Measurements from ENCODE around the gene SQOR. TPM values are rescaled to one million over a fixed set of nuclear protein-coding genes. Genes with fewer than 3 reads are reported as not detected.
A peak's percentile ranks its signal among the peaks of the same experiment; 100 is the strongest.

Gene SQOR
- total RNA-seq, 1 donor from 2014 or later = 310 TPM

- Histone ChIP-seq H3K36me3 (ENCODE audit: control insufficient read depth, insufficient read depth, low read length) (no peaks in the 10 kb centered on the region), H3K27me3 (ENCODE audit: control insufficient read depth, insufficient read depth, low read length) (peaks cover 2% of the 10 kb centered on the region), H3K4me3 (ENCODE audit: low read depth, low read length) (no peak overlapping the region)
- FAIRE-seq (no peak), DNase-seq (ENCODE audit: low read depth) (no peak)
- TF ChIP-seq, protein P1, sequence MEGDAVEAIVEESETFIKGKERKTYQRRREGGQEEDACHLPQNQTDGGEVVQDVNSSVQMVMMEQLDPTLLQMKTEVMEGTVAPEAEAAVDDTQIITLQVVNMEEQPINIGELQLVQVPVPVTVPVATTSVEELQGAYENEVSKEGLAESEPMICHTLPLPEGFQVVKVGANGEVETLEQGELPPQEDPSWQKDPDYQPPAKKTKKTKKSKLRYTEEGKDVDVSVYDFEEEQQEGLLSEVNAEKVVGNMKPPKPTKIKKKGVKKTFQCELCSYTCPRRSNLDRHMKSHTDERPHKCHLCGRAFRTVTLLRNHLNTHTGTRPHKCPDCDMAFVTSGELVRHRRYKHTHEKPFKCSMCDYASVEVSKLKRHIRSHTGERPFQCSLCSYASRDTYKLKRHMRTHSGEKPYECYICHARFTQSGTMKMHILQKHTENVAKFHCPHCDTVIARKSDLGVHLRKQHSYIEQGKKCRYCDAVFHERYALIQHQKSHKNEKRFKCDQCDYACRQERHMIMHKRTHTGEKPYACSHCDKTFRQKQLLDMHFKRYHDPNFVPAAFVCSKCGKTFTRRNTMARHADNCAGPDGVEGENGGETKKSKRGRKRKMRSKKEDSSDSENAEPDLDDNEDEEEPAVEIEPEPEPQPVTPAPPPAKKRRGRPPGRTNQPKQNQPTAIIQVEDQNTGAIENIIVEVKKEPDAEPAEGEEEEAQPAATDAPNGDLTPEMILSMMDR (IDR thresholded peaks at IDR 0.05; ENCODE audit: insufficient read depth, low read length, severe bottlenecking) = no peak
Observed at GRCh38 chr15:45720183-45720582, 85.4 kb downstream of the SQOR start.

DNA sequence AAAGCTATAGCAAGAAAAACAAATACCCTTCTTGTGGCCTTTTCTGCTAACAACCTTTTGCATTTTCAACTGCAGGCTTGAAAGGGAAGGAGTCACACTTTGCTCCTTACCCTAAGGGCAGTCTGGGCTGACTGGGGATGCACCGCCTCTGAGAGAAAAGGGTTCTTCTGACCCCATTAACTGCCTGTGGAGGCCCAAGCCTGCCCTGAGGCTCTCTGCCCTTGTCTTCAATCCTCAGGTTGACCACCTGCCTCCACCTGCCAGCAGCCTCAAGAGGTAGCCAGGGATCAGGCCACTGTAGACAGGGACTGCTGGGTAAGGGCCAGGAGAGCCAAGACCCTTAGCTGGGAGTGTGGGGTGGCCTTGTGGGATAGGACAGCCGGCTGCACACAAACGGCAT, 93.8 kb downstream of the SQOR start:
- H3K36me3 ChIP-seq (ENCODE audit: control insufficient read depth, insufficient read depth, low read length) = no peaks in the 10 kb centered on the region
- no peak for DNase-seq (ENCODE audit: low read depth)
- FAIRE-seq = no peak
- no peaks in the 10 kb centered on the region for H3K27me3 ChIP-seq (ENCODE audit: control insufficient read depth, insufficient read depth, low read length)
- TF ChIP-seq, protein P1 (IDR thresholded peaks at IDR 0.05; ENCODE audit: insufficient read depth, low read length, severe bottlenecking) = no peak
- no peak overlapping the region for H3K4me3 ChIP-seq (ENCODE audit: low read depth, low read length)

- FAIRE-seq (no peak), DNase-seq (ENCODE audit: low read depth) (peak; percentile 28)
- Histone ChIP-seq H3K4me3 (ENCODE audit: low read depth, low read length) (no peak overlapping the region), H3K27me3 (ENCODE audit: control insufficient read depth, insufficient read depth, low read length) (no peaks in the 10 kb centered on the region), H3K36me3 (ENCODE audit: control insufficient read depth, insufficient read depth, low read length) (no peaks in the 10 kb centered on the region)
- TF ChIP-seq, protein P1 (IDR thresholded peaks at IDR 0.05; ENCODE audit: insufficient read depth, low read length, severe bottlenecking) = no peak
Observed at GRCh38 chr15:45729141-45729540, 94.3 kb downstream of the SQOR start.

DNA sequence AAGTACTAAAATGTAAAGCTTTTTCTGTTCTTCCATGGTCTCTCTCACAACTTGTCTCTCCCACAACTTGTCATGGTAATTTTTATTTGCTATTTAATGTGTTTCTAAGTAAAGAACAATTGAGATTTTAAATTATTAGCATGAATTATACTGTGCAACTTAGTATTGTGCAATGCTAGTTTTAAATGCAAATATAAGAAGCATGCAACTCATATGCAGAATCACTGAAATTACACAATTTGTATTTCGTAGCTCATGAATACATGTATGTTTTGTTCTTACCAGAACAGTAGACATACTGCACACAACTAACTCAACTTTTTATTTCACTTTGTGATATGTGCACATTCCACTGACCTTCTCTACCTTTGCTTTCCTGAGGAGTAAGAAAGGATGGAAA, 96.5 kb downstream of the SQOR start:
- Histone ChIP-seq H3K27me3 (ENCODE audit: control insufficient read depth, insufficient read depth, low read length) (no peaks in the 10 kb centered on the region), H3K4me3 (ENCODE audit: low read depth, low read length) (no peak overlapping the region), H3K36me3 (ENCODE audit: control insufficient read depth, insufficient read depth, low read length) (no peaks in the 10 kb centered on the region)
- no peak for DNase-seq (ENCODE audit: low read depth)
- TF ChIP-seq, protein P1 (IDR thresholded peaks at IDR 0.05; ENCODE audit: insufficient read depth, low read length, severe bottlenecking) = no peak
- no peak for FAIRE-seq

GRCh38 chr15:45732662-45733061, 97.8 kb downstream of the SQOR start:
- FAIRE-seq (no peak), DNase-seq (ENCODE audit: low read depth) (no peak)
- no peak overlapping the region for H3K4me3 ChIP-seq (ENCODE audit: low read depth, low read length)
- TF ChIP-seq, protein P1 (IDR thresholded peaks at IDR 0.05; ENCODE audit: insufficient read depth, low read length, severe bottlenecking) = no peak
- H3K27me3 ChIP-seq (ENCODE audit: control insufficient read depth, insufficient read depth, low read length) = no peaks in the 10 kb centered on the region
- H3K36me3 ChIP-seq (ENCODE audit: control insufficient read depth, insufficient read depth, low read length) = no peaks in the 10 kb centered on the region

GRCh38 chr15:45734260-45734711, 99.5 kb downstream of the SQOR start:
- no peak for FAIRE-seq
- H3K27me3 ChIP-seq (ENCODE audit: control insufficient read depth, insufficient read depth, low read length) = no peaks in the 10 kb centered on the region

More at GRCh38 chr15:45734260-45734711, 99.5 kb downstream of the SQOR start:
- H3K4me3 ChIP-seq (ENCODE audit: low read depth, low read length) = no peak overlapping the region
- TF ChIP-seq, protein P1 (IDR thresholded peaks at IDR 0.05; ENCODE audit: insufficient read depth, low read length, severe bottlenecking) = no peak
- no peak for DNase-seq (ENCODE audit: low read depth)
- H3K36me3 ChIP-seq (ENCODE audit: control insufficient read depth, insufficient read depth, low read length) = no peaks in the 10 kb centered on the region

All from bronchial epithelial cell (primary cell).